ENCODE results near the gene PSEN1.

The PSEN1 gene

GRCh38 chr14:73105727-73106126 is 30.6 kb upstream of the PSEN1 start:
- TF ChIP-seq CTCF (IDR thresholded peaks at IDR 0.05; ENCODE audit: low read depth, low read length, missing control alignments) = no peak
- no peak overlapping the region for H3K4me3 ChIP-seq (replicated peaks; ENCODE audit: low read depth, low read length)
- DNase-seq (ENCODE audit: extremely low read depth, low read depth) = no peak

- TF ChIP-seq CTCF (IDR thresholded peaks at IDR 0.05; ENCODE audit: low read depth, low read length, missing control alignments) = no peak
- no peak for DNase-seq (ENCODE audit: extremely low read depth, low read depth)
- H3K4me3 ChIP-seq (replicated peaks; ENCODE audit: low read depth, low read length) = no peak overlapping the region
These were observed 20.1 kb upstream of the PSEN1 start for GRCh38 chr14:73116079-73116665.

GRCh38 chr14:73124180-73124894 is 12.0 kb upstream of the PSEN1 start:
- no peak overlapping the region for H3K4me3 ChIP-seq (replicated peaks; ENCODE audit: low read depth, low read length)
- no peak for TF ChIP-seq CTCF (IDR thresholded peaks at IDR 0.05; ENCODE audit: low read depth, low read length, missing control alignments)
- no peak for DNase-seq (ENCODE audit: extremely low read depth, low read depth)

- DNase-seq (ENCODE audit: extremely low read depth, low read depth) = no peak
- H3K4me3 ChIP-seq (replicated peaks; ENCODE audit: low read depth, low read length) = no peak overlapping the region
- no peak for TF ChIP-seq CTCF (IDR thresholded peaks at IDR 0.05; ENCODE audit: low read depth, low read length, missing control alignments)
These were observed 11.1 kb upstream of the PSEN1 start for GRCh38 chr14:73125169-73125588.

- DNase-seq (ENCODE audit: extremely low read depth, low read depth) = no peak
- H3K4me3 ChIP-seq (replicated peaks; ENCODE audit: low read depth, low read length) = no peak overlapping the region
These were observed 10.6 kb upstream of the PSEN1 start for GRCh38 chr14:73125746-73126145.

GRCh38 chr14:73133795-73134194 is 2.5 kb upstream of the PSEN1 start:
- no peak for DNase-seq (ENCODE audit: extremely low read depth, low read depth)
- H3K4me3 ChIP-seq (replicated peaks; ENCODE audit: low read depth, low read length) = no peak overlapping the region
- no peak for TF ChIP-seq CTCF (IDR thresholded peaks at IDR 0.05; ENCODE audit: low read depth, low read length, missing control alignments)

More at GRCh38 chr14:73125746-73126145, 10.6 kb upstream of the PSEN1 start:
- TF ChIP-seq CTCF (IDR thresholded peaks at IDR 0.05; ENCODE audit: low read depth, low read length, missing control alignments) = no peak

Data from HFF-Myc (cell line).